GM21529 (cell line): Measurements from ENCODE around the gene CGNL1.

Experiments used
- ATAC-seq: cut with Tn5 transposase; IDR thresholded peaks from one replicate; pipeline ENCODE4 v1.9.1; 2021; ENCODE audit not compliant: unreplicated experiment

The CGNL1 gene

GRCh38 chr15:57446393-57446792 lies 70.1 kb downstream of the CGNL1 start:
- no peak for ATAC-seq

- ATAC-seq = no peak
These were observed 75.2 kb downstream of the CGNL1 start for GRCh38 chr15:57451555-57451954.

- ATAC-seq = no peak
These were observed 75.9 kb downstream of the CGNL1 start for GRCh38 chr15:57452090-57452754.

- no peak for ATAC-seq
These were observed 79.6 kb downstream of the CGNL1 start for GRCh38 chr15:57455929-57456328.

- no peak for ATAC-seq
These were observed 80.3 kb downstream of the CGNL1 start for GRCh38 chr15:57456559-57456958.

- ATAC-seq = no peak
These were observed 81.4 kb downstream of the CGNL1 start for GRCh38 chr15:57457726-57458125.

- no peak for ATAC-seq
These were observed 82.1 kb downstream of the CGNL1 start for GRCh38 chr15:57458356-57458781.

- no peak for ATAC-seq
These were observed 84.0 kb downstream of the CGNL1 start for GRCh38 chr15:57460208-57460816.

- no peak for ATAC-seq
These were observed 85.2 kb downstream of the CGNL1 start for GRCh38 chr15:57461541-57461940.

GRCh38 chr15:57462381-57462780 lies 86.1 kb downstream of the CGNL1 start:
- no peak for ATAC-seq

- ATAC-seq = no peak
These were observed 87.1 kb downstream of the CGNL1 start for GRCh38 chr15:57463360-57463759.

- ATAC-seq = no peak
These were observed 88.2 kb downstream of the CGNL1 start for GRCh38 chr15:57464480-57464879.

- ATAC-seq = no peak
These were observed 92.2 kb downstream of the CGNL1 start for GRCh38 chr15:57468486-57468885.

GRCh38 chr15:57470543-57470942 lies 94.2 kb downstream of the CGNL1 start:
- ATAC-seq = no peak

GRCh38 chr15:57472861-57473260 lies 96.6 kb downstream of the CGNL1 start:
- ATAC-seq = no peak

- ATAC-seq = no peak
These were observed 100.2 kb downstream of the CGNL1 start for GRCh38 chr15:57476533-57476975.

GRCh38 chr15:57477736-57478522 lies 101.6 kb downstream of the CGNL1 start:
- no peak for ATAC-seq

GRCh38 chr15:57479005-57479404 lies 102.7 kb downstream of the CGNL1 start:
- no peak for ATAC-seq

GRCh38 chr15:57481038-57481705 lies 104.9 kb downstream of the CGNL1 start:
- ATAC-seq = no peak

GRCh38 chr15:57485869-57486268 lies 109.6 kb downstream of the CGNL1 start:
- ATAC-seq = no peak

- no peak for ATAC-seq
These were observed 110.5 kb downstream of the CGNL1 start for GRCh38 chr15:57486833-57487232.
